Measurements from ENCODE around the gene DCDC2C. TPM values are rescaled to one million over a fixed set of nuclear protein-coding genes. Genes with fewer than 3 reads are reported as not detected.

DCDC2C gene
- total RNA-seq, 4 donors from 2014 or later: not detected

DNA sequence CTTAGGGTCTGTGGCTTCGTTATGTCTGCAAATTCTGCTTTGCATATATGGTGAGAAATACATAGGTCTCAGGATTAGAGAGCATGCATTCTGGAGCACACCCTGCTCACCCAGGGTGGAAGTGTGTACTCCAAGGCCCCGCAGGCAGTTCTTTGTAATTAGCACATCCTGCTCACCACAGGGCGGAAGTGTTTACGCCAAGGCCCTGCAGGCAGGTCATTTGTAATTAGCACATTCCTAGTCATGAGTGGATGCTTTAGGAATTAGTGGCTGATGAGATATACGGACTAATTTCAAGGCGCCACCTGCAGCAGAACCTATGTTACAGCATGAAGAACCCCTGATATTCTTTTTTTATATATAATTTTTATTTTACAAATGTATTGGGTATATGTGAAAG is 41.1 kb upstream of the DCDC2C start:
- no peak overlapping the region for H3K4me3 ChIP-seq
- H3K36me3 ChIP-seq: no peaks in the 10 kb centered on the region
- H3K9me3 ChIP-seq: no peaks in the 10 kb centered on the region
- H3K4me1 ChIP-seq: no peaks in the 10 kb centered on the region
- TF ChIP-seq, protein P1, sequence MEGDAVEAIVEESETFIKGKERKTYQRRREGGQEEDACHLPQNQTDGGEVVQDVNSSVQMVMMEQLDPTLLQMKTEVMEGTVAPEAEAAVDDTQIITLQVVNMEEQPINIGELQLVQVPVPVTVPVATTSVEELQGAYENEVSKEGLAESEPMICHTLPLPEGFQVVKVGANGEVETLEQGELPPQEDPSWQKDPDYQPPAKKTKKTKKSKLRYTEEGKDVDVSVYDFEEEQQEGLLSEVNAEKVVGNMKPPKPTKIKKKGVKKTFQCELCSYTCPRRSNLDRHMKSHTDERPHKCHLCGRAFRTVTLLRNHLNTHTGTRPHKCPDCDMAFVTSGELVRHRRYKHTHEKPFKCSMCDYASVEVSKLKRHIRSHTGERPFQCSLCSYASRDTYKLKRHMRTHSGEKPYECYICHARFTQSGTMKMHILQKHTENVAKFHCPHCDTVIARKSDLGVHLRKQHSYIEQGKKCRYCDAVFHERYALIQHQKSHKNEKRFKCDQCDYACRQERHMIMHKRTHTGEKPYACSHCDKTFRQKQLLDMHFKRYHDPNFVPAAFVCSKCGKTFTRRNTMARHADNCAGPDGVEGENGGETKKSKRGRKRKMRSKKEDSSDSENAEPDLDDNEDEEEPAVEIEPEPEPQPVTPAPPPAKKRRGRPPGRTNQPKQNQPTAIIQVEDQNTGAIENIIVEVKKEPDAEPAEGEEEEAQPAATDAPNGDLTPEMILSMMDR (IDR thresholded peaks at IDR 0.05): no peak
- no peak for TF ChIP-seq POLR2A (IDR thresholded peaks at IDR 0.05)
- H3K27me3 ChIP-seq: no peaks in the 10 kb centered on the region
- peak overlapping the region in 1 of 4 donors; percentile 38 for H3K27ac ChIP-seq
- DNase-seq: peak; percentile 2 to 62 (median 49)

DNA sequence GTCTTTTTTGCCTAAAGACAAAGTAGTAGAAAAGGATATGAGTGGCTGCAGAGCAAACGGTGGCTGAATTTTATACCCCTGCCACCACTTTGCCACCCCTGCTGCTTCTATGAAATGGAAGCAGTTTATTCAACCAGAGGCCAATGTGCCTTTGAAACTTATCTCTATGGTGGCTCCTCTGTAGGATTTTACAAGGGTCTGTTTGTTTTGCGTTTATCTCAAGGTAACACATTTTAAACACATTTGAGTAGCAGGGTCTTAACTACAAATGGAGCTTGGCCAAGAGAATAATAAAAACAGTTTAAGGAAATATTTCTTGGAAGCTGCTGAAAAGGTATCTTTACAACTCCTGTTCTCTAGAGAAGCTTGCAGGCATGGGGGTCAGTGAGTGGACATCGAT is 39.3 kb upstream of the DCDC2C start:
- Histone ChIP-seq H3K9me3 (no peaks in the 10 kb centered on the region), H3K4me1 (no peaks in the 10 kb centered on the region), H3K27ac (no peak overlapping the region), H3K36me3 (no peaks in the 10 kb centered on the region), H3K4me3 (no peak overlapping the region), H3K27me3 (no peaks in the 10 kb centered on the region)
- TF ChIP-seq, protein P1 (IDR thresholded peaks at IDR 0.05): no peak
- TF ChIP-seq POLR2A (IDR thresholded peaks at IDR 0.05): no peak
- DNase-seq: peak in 1 of 3 donors; percentile 7

DNA sequence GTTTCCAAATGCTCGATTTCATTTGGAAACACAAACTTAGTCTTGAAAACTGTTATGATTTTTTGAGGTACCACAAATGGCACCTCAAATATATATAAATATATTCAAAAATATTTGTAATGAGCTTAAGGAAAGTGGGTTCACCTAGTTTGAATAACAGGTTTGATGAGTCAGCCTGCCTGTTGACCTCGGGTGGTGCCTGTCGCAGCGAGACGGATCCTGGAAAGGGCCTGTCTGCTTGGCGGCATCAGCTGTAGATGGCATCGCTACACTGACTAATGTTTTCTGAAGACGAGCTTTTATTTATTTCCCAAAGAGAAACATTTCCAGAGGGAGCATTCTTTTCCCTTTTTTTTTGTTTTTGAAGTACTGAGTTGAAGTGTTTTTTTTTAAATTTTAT is 38.5 kb upstream of the DCDC2C start:
- H3K36me3 ChIP-seq: no peaks in the 10 kb centered on the region
- H3K4me3 ChIP-seq: no peak overlapping the region
- TF ChIP-seq POLR2A (IDR thresholded peaks at IDR 0.05): no peak
- TF ChIP-seq, protein P1 (IDR thresholded peaks at IDR 0.05): no peak
- no peak overlapping the region for H3K27ac ChIP-seq
- peak in 2 of 3 donors; percentile 17 to 20 for DNase-seq
- H3K27me3 ChIP-seq: no peaks in the 10 kb centered on the region
- no peaks in the 10 kb centered on the region for H3K9me3 ChIP-seq
- H3K4me1 ChIP-seq: no peaks in the 10 kb centered on the region

DNA sequence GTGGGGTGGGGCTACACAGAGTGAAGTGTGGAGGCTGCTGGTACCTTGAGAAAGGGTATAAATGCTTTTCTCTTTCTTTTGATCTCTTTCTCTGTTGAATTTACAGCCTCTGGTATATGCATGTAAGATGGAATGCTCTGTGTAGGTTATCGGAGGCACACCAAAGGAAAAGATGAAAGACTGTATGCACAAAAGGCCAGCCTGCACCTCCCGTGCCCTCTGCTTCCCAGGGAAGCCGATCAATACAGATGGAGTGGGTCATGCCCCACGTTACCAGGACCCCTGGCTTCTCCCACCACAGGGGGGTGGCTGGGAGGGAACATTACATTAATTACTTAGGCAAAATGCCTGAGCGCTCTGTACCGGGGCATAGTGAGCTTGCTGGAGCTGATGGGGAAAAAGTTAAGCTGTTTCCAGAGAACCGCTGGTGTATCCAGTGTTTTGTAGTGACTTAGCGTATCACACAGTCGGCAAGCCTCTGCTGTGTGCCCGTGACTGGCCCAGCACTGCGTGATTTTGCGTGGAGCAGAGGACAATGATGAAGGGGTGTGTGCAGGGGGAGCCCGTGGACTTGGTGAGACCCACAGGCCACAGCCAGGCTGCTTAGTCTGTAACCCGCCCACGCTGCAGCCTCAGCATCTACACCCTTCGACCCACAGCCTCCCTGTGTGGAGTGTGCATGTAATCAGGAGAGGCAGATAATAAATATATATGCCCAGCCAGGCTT is 37.3 kb upstream of the DCDC2C start:
- no peaks in the 10 kb centered on the region for H3K4me1 ChIP-seq
- TF ChIP-seq, protein P1 (IDR thresholded peaks at IDR 0.05): no peak
- TF ChIP-seq POLR2A (IDR thresholded peaks at IDR 0.05): no peak
- H3K36me3 ChIP-seq: no peaks in the 10 kb centered on the region
- no peak overlapping the region for H3K4me3 ChIP-seq
- H3K27me3 ChIP-seq: no peaks in the 10 kb centered on the region
- peak in 1 of 3 donors; percentile 29 for DNase-seq
- H3K27ac ChIP-seq: no peak overlapping the region
- H3K9me3 ChIP-seq: no peaks in the 10 kb centered on the region

DNA sequence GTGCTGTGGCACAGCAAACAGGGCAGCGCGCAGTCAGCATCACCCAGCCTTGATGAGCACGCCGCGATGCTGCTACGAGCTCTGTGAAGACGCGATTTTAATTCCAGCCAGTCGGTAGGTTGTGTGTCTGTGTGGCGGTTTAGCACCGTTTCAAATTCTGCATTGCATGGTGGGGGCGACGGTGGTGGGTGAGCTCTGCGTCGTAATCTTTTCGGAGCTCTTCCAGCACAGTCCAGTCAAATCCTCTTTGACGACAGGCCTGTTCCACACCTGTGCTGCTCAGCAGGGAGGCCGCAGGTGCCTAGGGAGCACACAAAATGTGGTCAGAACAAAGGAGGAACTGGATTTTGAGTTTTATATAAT is 36.8 kb upstream of the DCDC2C start:
- DNase-seq: peak in 1 of 3 donors; percentile 11
- Histone ChIP-seq H3K9me3 (no peaks in the 10 kb centered on the region), H3K4me3 (no peak overlapping the region), H3K27me3 (no peaks in the 10 kb centered on the region), H3K36me3 (no peaks in the 10 kb centered on the region), H3K4me1 (no peaks in the 10 kb centered on the region), H3K27ac (no peak overlapping the region)
- TF ChIP-seq, protein P1 (IDR thresholded peaks at IDR 0.05): no peak
- no peak for TF ChIP-seq POLR2A (IDR thresholded peaks at IDR 0.05)
